Thoracic aorta (tissue), 2 donors: Measurements from ENCODE around the gene SP2. TPM values are rescaled to one million over a fixed set of nuclear protein-coding genes. Genes with fewer than 3 reads are reported as not detected.

Source experiments
- ATAC-seq: fragments of 150-250 bp; one replicate; pipeline ENCODE4 v1.8.0; 2017; ENCODE audit warnings: low read depth; ENCODE audit not compliant: insufficient number of reproducible peaks, low FRiP score
- DNase-seq: peaks from one replicate; pipeline ENCODE4 v3.0.0-alpha.2; 2020; ENCODE audit warnings: low spot score
- H3K27ac ChIP-seq, 2 donors: fragments of 200-600 bp; sonication (generic); 1 replicate in 1 of 2; 2 replicates in 1 of 2; pipeline ENCODE4 v1.5.1; 2016; ENCODE audit warnings: mild to moderate bottlenecking in 2 of 2, moderate library complexity in 2 of 2
- H3K27me3 ChIP-seq: fragments of 200-600 bp; sonication (generic); replicated peaks from 2 replicates; pipeline ENCODE4 v1.6.0; 2016; ENCODE audit warnings: mild to moderate bottlenecking; ENCODE audit not compliant: insufficient read depth
- H3K36me3 ChIP-seq: fragments of 200-600 bp; sonication (generic); one replicate; pipeline ENCODE4 v1.5.1; 2016
- H3K4me1 ChIP-seq, 2 donors: fragments of 200-600 bp; sonication (generic); 1 replicate in 1 of 2; 2 replicates in 1 of 2; pipeline versions ENCODE4 v1.5.1 to v1.6.0; 2016; ENCODE audit warnings: low read depth in 2 of 2, mild to moderate bottlenecking in 1 of 2; ENCODE audit not compliant: control insufficient read depth in 1 of 2
- H3K4me3 ChIP-seq: fragments of 200-600 bp; sonication (generic); 2 replicates; pipeline ENCODE4 v1.5.1; 2016; ENCODE audit warnings: mild to moderate bottlenecking
- H3K9me3 ChIP-seq: fragments of 200-600 bp; sonication (generic); 2 replicates; pipeline ENCODE4 v1.5.1; 2016
- CTCF ChIP-seq: fragments of 200-600 bp; sonication (generic); IDR thresholded peaks from one replicate; pipeline ENCODE4 v1.5.1; 2019; ENCODE audit warnings: antibody characterized with exemption
- total RNA-seq, 2 donors: library from RNA; depleted of rRNA; stranded (reverse); fragments of >200 nt; gene quantifications; one replicate each; pipeline versions ENCODE4 v1.1.0 to v1.2.3, GENCODE V29; 2016

The SP2 gene
- total RNA-seq, 2 donors from 2014 or later: 6.4 to 10.9 TPM

DNA sequence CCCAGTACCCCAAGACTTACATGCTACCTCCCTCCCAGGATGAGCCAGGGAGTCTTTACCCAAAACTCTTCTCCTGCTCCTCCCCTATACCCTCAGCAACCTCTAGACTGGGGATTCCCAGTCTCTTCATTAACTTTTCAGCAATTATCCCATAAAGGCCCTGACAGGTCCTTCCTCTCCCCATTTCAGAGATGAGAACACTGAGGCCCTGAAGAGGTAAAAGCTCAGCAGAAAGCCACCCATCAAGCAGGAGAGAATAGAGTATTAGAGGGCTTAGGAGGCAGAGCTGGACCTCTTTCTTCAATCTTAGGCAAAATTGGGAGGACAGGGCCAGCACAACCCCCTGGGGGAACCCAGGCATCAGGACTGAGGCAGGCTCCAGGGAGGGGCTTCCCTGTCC, 39.2 kb upstream of the SP2 start:
- Histone ChIP-seq H3K27ac (no peak overlapping the region), H3K27me3 (peaks cover 26% of the 10 kb centered on the region), H3K4me3 (no peak overlapping the region), H3K9me3 (no peaks in the 10 kb centered on the region), H3K36me3 (no peaks in the 10 kb centered on the region), H3K4me1 (peaks cover 0 to 3% of the 10 kb centered on the region in 2 donors)
- ATAC-seq: no peak
- TF ChIP-seq CTCF: no peak
- DNase-seq: no peak

DNA sequence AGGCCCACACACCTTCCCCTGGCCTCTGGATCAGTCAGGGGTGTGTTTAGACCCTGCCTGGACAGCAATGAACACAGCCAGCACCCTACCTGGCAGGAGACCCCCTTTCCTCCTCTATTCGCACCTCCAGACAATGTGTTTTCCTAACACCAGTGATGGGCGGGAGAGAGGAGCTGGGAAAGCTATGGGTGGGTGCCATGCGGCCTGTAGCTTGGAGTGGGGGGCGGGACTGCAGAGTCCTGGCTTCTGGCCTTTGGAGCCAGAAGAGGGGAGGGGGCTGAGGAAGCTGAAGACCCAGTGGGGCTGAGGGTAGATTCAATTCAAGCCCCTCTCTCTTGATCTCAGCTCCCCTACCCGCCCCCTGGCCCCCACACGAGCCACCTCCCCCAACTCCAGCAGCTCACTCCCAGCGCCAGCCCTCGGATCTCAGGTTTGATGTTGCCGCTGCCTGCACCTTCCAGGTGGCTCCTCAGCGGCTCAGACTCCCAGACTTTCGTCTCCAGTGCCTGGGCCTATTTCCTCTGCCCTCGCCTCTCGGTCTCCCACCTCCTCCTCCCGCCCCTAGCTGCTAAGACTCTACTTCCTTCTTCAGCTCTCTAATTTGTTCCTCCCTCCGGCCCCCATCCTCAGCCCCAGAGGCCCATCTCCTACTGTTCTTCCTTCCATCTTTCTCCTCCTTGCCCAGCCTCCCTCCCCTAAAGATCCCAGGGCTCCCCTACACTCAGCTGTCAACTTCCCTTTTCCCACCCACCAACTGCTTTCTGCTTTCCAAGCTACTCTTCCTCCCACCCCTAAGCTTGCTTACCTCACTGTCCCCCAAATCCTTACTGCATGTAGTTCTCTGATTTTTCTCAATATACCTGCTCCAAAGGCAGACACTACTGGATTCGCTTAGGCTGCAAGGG, 38.2 kb upstream of the SP2 start:
- peaks cover 3% of the 10 kb centered on the region in 2 donors for H3K4me1 ChIP-seq
- H3K36me3 ChIP-seq: no peaks in the 10 kb centered on the region
- no peak overlapping the region for H3K4me3 ChIP-seq
- TF ChIP-seq CTCF: no peak
- H3K27ac ChIP-seq: no peak overlapping the region
- H3K27me3 ChIP-seq: peaks cover 17% of the 10 kb centered on the region
- ATAC-seq (no peak), DNase-seq (no peak)
- no peaks in the 10 kb centered on the region for H3K9me3 ChIP-seq

DNA sequence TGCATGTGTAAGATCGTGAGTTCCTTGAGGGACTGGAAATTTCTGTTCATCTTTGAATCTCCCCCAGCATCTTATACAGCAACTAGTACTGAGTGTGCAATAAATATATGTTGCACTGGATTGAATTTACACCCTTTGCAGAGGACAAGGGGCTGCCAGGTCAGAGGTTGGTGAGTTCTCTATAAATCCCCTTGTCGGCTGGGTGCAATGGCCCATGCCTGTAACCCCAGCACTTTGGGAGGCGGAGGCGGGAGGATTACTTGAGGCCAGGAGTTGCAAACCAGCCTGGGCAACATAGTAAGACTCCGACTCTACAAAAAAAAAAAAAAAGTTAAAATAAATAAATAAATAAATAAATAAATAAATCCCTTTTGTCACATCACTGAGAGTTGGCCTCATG, 35.6 kb upstream of the SP2 start:
- no peak for ATAC-seq
- Histone ChIP-seq H3K9me3 (no peaks in the 10 kb centered on the region), H3K27me3 (no peaks in the 10 kb centered on the region), H3K36me3 (no peaks in the 10 kb centered on the region), H3K4me1 (peaks cover 7% of the 10 kb centered on the region in 2 donors), H3K27ac (no peak overlapping the region), H3K4me3 (no peak overlapping the region)
- TF ChIP-seq CTCF: no peak
- no peak for DNase-seq

DNA sequence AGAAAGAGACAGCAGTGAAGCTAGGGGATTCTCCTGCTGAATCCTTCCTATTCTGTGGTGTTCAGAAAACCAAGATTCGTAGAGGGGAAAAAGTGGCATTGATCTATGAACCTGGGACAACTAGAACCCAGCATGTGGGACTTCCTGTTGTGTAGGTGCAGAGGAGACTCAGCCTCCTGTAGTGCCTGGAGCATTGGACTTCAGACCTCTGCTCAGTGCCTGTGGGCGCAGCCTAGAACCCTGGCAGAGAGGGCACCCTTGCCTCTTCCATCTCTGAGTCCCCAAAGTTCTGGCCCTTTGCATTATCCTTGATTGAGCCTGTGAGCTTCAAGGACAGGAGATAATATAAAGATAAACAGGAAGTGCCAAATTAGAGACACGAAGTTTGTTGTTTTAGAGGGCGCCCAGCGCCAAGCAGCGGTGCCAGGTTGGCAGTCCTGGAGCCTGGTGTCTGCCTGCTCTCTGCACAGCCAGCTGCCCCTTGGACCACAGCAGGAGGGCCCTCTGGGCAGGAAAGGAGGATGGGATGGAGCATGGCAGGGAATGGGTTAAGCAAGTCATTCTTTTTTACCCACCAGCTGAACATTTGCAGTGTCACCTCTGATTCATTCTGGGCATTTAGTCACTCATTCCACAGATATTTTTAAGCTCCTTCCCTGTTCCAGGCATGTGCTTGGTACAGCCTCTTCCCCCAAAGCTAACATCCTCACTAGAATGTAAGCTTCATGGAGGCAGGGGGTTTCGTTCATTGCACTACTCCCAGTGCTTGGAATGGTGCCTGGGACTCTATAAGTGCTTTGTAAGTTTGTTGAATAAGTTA, 33.2 kb upstream of the SP2 start:
- TF ChIP-seq CTCF: no peak
- H3K36me3 ChIP-seq: no peaks in the 10 kb centered on the region
- peaks cover 7% of the 10 kb centered on the region in 2 donors for H3K4me1 ChIP-seq
- no peaks in the 10 kb centered on the region for H3K27me3 ChIP-seq
- no peak overlapping the region for H3K4me3 ChIP-seq
- no peaks in the 10 kb centered on the region for H3K9me3 ChIP-seq
- no peak for ATAC-seq
- no peak for DNase-seq
- no peak overlapping the region for H3K27ac ChIP-seq

- H3K27ac ChIP-seq: no peak overlapping the region
- TF ChIP-seq CTCF: no peak
- peaks cover 7% of the 10 kb centered on the region in 2 donors for H3K4me1 ChIP-seq
- H3K4me3 ChIP-seq: no peak overlapping the region
- ATAC-seq (no peak), DNase-seq (no peak)
- no peaks in the 10 kb centered on the region for H3K9me3 ChIP-seq
- no peaks in the 10 kb centered on the region for H3K27me3 ChIP-seq
- H3K36me3 ChIP-seq: no peaks in the 10 kb centered on the region
These were observed 31.2 kb upstream of the SP2 start for GRCh38 chr17:47864791-47865216.
